GM23338 (cell line): ENCODE measurements around the gene RAB21.

Source experiments
- CTCF ChIP-seq, 2 experiments: fragments of 200-600 bp in 1 of 2; sonication (generic) in 1 of 2; conservative IDR thresholded peaks; 2 replicates each; pipeline versions ENCODE4 v1.5.1 to v1.6.1; 2016 to 2017; ENCODE audit warnings: antibody characterized with exemption in 2 of 2, low read depth in 2 of 2, mild to moderate bottlenecking in 2 of 2, moderate library complexity in 1 of 2
- TF ChIP-seq, protein P1 (sequence below): IDR thresholded peaks from one replicate; pipeline ENCODE4 v1.6.1; 2018; ENCODE audit warnings: antibody characterized with exemption; ENCODE audit not compliant: unreplicated experiment

- TF ChIP-seq, protein P1, sequence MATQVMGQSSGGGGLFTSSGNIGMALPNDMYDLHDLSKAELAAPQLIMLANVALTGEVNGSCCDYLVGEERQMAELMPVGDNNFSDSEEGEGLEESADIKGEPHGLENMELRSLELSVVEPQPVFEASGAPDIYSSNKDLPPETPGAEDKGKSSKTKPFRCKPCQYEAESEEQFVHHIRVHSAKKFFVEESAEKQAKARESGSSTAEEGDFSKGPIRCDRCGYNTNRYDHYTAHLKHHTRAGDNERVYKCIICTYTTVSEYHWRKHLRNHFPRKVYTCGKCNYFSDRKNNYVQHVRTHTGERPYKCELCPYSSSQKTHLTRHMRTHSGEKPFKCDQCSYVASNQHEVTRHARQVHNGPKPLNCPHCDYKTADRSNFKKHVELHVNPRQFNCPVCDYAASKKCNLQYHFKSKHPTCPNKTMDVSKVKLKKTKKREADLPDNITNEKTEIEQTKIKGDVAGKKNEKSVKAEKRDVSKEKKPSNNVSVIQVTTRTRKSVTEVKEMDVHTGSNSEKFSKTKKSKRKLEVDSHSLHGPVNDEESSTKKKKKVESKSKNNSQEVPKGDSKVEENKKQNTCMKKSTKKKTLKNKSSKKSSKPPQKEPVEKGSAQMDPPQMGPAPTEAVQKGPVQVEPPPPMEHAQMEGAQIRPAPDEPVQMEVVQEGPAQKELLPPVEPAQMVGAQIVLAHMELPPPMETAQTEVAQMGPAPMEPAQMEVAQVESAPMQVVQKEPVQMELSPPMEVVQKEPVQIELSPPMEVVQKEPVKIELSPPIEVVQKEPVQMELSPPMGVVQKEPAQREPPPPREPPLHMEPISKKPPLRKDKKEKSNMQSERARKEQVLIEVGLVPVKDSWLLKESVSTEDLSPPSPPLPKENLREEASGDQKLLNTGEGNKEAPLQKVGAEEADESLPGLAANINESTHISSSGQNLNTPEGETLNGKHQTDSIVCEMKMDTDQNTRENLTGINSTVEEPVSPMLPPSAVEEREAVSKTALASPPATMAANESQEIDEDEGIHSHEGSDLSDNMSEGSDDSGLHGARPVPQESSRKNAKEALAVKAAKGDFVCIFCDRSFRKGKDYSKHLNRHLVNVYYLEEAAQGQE, result no peak
- TF ChIP-seq CTCF (conservative IDR thresholded peaks at IDR 0.05; ENCODE audit: low read depth in 2 of 2), result no peak
Measured at GRCh38 chr12:71790331-71790730, 35.7 kb downstream of the RAB21 start.
